ENCODE measurements around the gene FMR1. TPM values are rescaled to one million over a fixed set of nuclear protein-coding genes. Genes with fewer than 3 reads are reported as not detected.

Gene FMR1
- total RNA-seq, 1 donor from 2014 or later: 22.5 TPM

- Histone ChIP-seq H3K36me3 (ENCODE audit: control insufficient read depth, insufficient read depth, low read length) (no peaks in the 10 kb centered on the region), H3K27me3 (ENCODE audit: control insufficient read depth, insufficient read depth, low read length) (no peaks in the 10 kb centered on the region), H3K4me3 (ENCODE audit: low read depth, low read length) (no peak overlapping the region)
- DNase-seq (ENCODE audit: low read depth): no peak
- TF ChIP-seq CTCF (IDR thresholded peaks at IDR 0.05; ENCODE audit: insufficient read depth, low read length, poor library complexity, severe bottlenecking): no peak
Observed at GRCh38 chrX:147910607-147911006, 1.1 kb upstream of the FMR1 start.

GRCh38 chrX:147912093-147912801 lies 528 bp downstream of the FMR1 start:
- no peak for DNase-seq (ENCODE audit: low read depth)
- H3K36me3 ChIP-seq (ENCODE audit: control insufficient read depth, insufficient read depth, low read length): no peaks in the 10 kb centered on the region
- peak overlapping the region; percentile 51 for H3K4me3 ChIP-seq (ENCODE audit: low read depth, low read length)
- TF ChIP-seq CTCF (IDR thresholded peaks at IDR 0.05; ENCODE audit: insufficient read depth, low read length, poor library complexity, severe bottlenecking): no peak
- H3K27me3 ChIP-seq (ENCODE audit: control insufficient read depth, insufficient read depth, low read length): no peaks in the 10 kb centered on the region

- H3K4me3 ChIP-seq (ENCODE audit: low read depth, low read length): peak overlapping the region; percentile 51
- TF ChIP-seq CTCF (IDR thresholded peaks at IDR 0.05; ENCODE audit: insufficient read depth, low read length, poor library complexity, severe bottlenecking): no peak
- H3K36me3 ChIP-seq (ENCODE audit: control insufficient read depth, insufficient read depth, low read length): no peaks in the 10 kb centered on the region
- no peaks in the 10 kb centered on the region for H3K27me3 ChIP-seq (ENCODE audit: control insufficient read depth, insufficient read depth, low read length)
- no peak for DNase-seq (ENCODE audit: low read depth)
Observed at GRCh38 chrX:147913570-147913969, 1.9 kb downstream of the FMR1 start.

- no peak overlapping the region for H3K4me3 ChIP-seq (ENCODE audit: low read depth, low read length)
- no peak for TF ChIP-seq CTCF (IDR thresholded peaks at IDR 0.05; ENCODE audit: insufficient read depth, low read length, poor library complexity, severe bottlenecking)
- no peaks in the 10 kb centered on the region for H3K27me3 ChIP-seq (ENCODE audit: control insufficient read depth, insufficient read depth, low read length)
- no peak for DNase-seq (ENCODE audit: low read depth)
- H3K36me3 ChIP-seq (ENCODE audit: control insufficient read depth, insufficient read depth, low read length): no peaks in the 10 kb centered on the region
Observed at GRCh38 chrX:147914591-147914990, 2.9 kb downstream of the FMR1 start.

- H3K4me3 ChIP-seq (ENCODE audit: low read depth, low read length): no peak overlapping the region
- H3K27me3 ChIP-seq (ENCODE audit: control insufficient read depth, insufficient read depth, low read length): no peaks in the 10 kb centered on the region
Observed at GRCh38 chrX:147916375-147916968, 4.8 kb downstream of the FMR1 start.

More at GRCh38 chrX:147916375-147916968, 4.8 kb downstream of the FMR1 start:
- no peak for DNase-seq (ENCODE audit: low read depth)
- no peak for TF ChIP-seq CTCF (IDR thresholded peaks at IDR 0.05; ENCODE audit: insufficient read depth, low read length, poor library complexity, severe bottlenecking)
- no peaks in the 10 kb centered on the region for H3K36me3 ChIP-seq (ENCODE audit: control insufficient read depth, insufficient read depth, low read length)

Measured in kidney epithelial cell (primary cell).